LNCAP (cell line): ENCODE results near the gene GOLGA2.

Experiments used
- CTCF ChIP-seq: fragments of 450-650 bp; IDR thresholded peaks from 2 replicates; pipeline ENCODE4 v1.5.1; 2017; ENCODE audit warnings: mild to moderate bottlenecking

GOLGA2 gene

GRCh38 chr9:128258326-128258725, 17.5 kb downstream of the GOLGA2 start:
- no peak for TF ChIP-seq CTCF

- TF ChIP-seq CTCF, result no peak
Measured at GRCh38 chr9:128257907-128258306, 17.9 kb downstream of the GOLGA2 start.

- no peak for TF ChIP-seq CTCF
Measured at GRCh38 chr9:128257086-128257825, 18.6 kb downstream of the GOLGA2 start.

GRCh38 chr9:128254855-128255759, 20.7 kb downstream of the GOLGA2 start:
- TF ChIP-seq CTCF, result peak; percentile 93

GRCh38 chr9:128254362-128254761, 21.4 kb downstream of the GOLGA2 start:
- TF ChIP-seq CTCF, result no peak

GRCh38 chr9:128253991-128254346, 21.8 kb downstream of the GOLGA2 start:
- TF ChIP-seq CTCF, result no peak

GRCh38 chr9:128253140-128253990, 22.4 kb downstream of the GOLGA2 start:
- TF ChIP-seq CTCF, result no peak
